Prostate gland (tissue), 2 donors: ENCODE results near the gene RNPEPL1.

ENCODE experiments used
- CTCF ChIP-seq, 4 experiments: fragments of 200-600 bp in 2 of 4; fragments of 450-650 bp in 2 of 4; sonication (generic) in 2 of 4; IDR thresholded peaks; 1 replicate in 3 of 4; 2 replicates in 1 of 4; pipeline ENCODE4 v1.5.1; 2016 to 2019; ENCODE audit warnings: antibody characterized with exemption in 4 of 4, mild to moderate bottlenecking in 2 of 4, moderate library complexity in 2 of 4
- POLR2A ChIP-seq: fragments of 450-650 bp; IDR thresholded peaks from one replicate; pipeline ENCODE4 v1.6.1; 2016; ENCODE audit warnings: antibody characterized with exemption, mild to moderate bottlenecking

DNA sequence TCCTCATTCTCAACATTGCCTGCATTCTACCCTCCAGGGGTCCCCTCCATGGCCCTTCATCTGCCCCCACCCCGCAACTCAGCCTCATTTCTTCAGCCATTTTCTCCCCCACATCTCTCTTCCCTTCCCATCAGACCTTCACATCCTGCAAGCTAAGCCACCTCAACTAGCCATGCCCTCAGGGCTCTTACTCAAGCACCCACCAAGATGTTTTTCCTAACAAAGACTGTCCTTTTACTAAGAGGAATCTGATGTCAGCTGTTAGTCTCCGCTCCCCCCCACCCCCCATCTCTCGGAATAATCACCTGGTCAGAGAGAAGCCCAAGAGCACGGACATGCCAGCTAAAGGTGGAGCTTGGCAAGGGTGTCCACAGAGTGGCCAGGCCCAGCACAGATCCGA lies 13.5 kb downstream of the RNPEPL1 start:
- no peak for TF ChIP-seq POLR2A
- TF ChIP-seq CTCF (IDR thresholded peaks at IDR 0.05), result no peak
